Naive thymus-derived CD4-positive, alpha-beta T cell (primary cell): ENCODE data around the gene SLC2A1. TPM values are rescaled to one million over a fixed set of nuclear protein-coding genes. Genes with fewer than 3 reads are reported as not detected.
A peak's percentile ranks its signal among the peaks of the same experiment; 100 is the strongest.

Experiments used
- ATAC-seq: fragments of 150-1000 bp; cut with Tn5 transposase; 2 replicates; pipeline ENCODE4 v1.10.0; 2021; ENCODE audit warnings: mild to moderate bottlenecking, moderate library complexity
- CTCF ChIA-PET: fragments of 350-600 bp; sonication (Branson Sonifier 250); formaldehyde crosslinking; loops from one replicate; lab custom pipeline; 2021; ENCODE audit warnings: antibody characterized with exemption; lab: Charles Lee
- POLR2A ChIA-PET: fragments of 350-600 bp; sonication (Branson Sonifier 250); formaldehyde crosslinking; loops from one replicate; lab custom pipeline; 2021; ENCODE audit warnings: antibody characterized with exemption, inconsistent platforms; lab: Charles Lee
- DNase-seq, 9 donors: peaks; one replicate each; pipeline versions ENCODE4 v3.0.0 to v3.0.0-alpha.2; 2020 to 2022; ENCODE audit warnings: mixed read lengths in 1 of 9
- H3K27ac ChIP-seq: one replicate; pipeline ENCODE4 v1.7.0; 2013; ENCODE audit warnings: mild to moderate bottlenecking, low read depth, low read length, moderate library complexity
- H3K27me3 ChIP-seq, 2 donors: one replicate each; pipeline ENCODE4 v1.7.0; 2013; ENCODE audit warnings: low read length in 2 of 2, mild to moderate bottlenecking in 2 of 2, moderate library complexity in 2 of 2; ENCODE audit not compliant: control insufficient read depth in 2 of 2, insufficient read depth in 2 of 2
- H3K36me3 ChIP-seq, 3 experiments: 1 replicate in 2 of 3; 2 replicates in 1 of 3; pipeline ENCODE4 v1.7.0; 2013; ENCODE audit warnings: low read length in 3 of 3, mild to moderate bottlenecking in 3 of 3, moderate library complexity in 1 of 3; ENCODE audit not compliant: insufficient read depth in 3 of 3, control insufficient read depth in 2 of 3
- H3K4me1 ChIP-seq, 2 donors: one replicate each; pipeline ENCODE4 v1.7.0; 2013; ENCODE audit warnings: low read length in 2 of 2, mild to moderate bottlenecking in 2 of 2, moderate library complexity in 1 of 2; ENCODE audit not compliant: control insufficient read depth in 2 of 2, insufficient read depth in 2 of 2
- H3K4me3 ChIP-seq: 2 replicates; pipeline ENCODE4 v1.7.0; 2013; ENCODE audit warnings: mild to moderate bottlenecking, low read length
- H3K9me3 ChIP-seq, 3 experiments: 1 replicate in 2 of 3; 2 replicates in 1 of 3; pipeline ENCODE4 v1.7.0; 2013; ENCODE audit warnings: low read length in 3 of 3; ENCODE audit not compliant: control insufficient read depth in 2 of 3
- H3K27ac Mint-ChIP-seq, 9 donors: one replicate each; pipeline ENCODE4 v1.8.0; 2020 to 2022; ENCODE audit warnings: mixed read lengths in 9 of 9, mild to moderate bottlenecking in 8 of 9, moderate library complexity in 5 of 9, inconsistent platforms in 2 of 9
- H3K27me3 Mint-ChIP-seq, 5 donors: one replicate each; pipeline ENCODE4 v1.8.0; 2021 to 2022; ENCODE audit warnings: mixed read lengths in 5 of 5, mild to moderate bottlenecking in 1 of 5
- H3K36me3 Mint-ChIP-seq, 5 donors: one replicate each; pipeline ENCODE4 v1.8.0; 2020 to 2022; ENCODE audit warnings: mixed read lengths in 5 of 5, mild to moderate bottlenecking in 3 of 5, inconsistent platforms in 1 of 5
- H3K4me1 Mint-ChIP-seq, 7 donors: one replicate each; pipeline ENCODE4 v1.8.0; 2020 to 2022; ENCODE audit warnings: mixed read lengths in 7 of 7, mild to moderate bottlenecking in 3 of 7, inconsistent platforms in 1 of 7
- H3K4me3 Mint-ChIP-seq, 10 donors: one replicate each; pipeline ENCODE4 v1.8.0; 2020 to 2022; ENCODE audit warnings: mild to moderate bottlenecking in 10 of 10, mixed read lengths in 10 of 10, moderate library complexity in 6 of 10, inconsistent platforms in 2 of 10
- H3K9me3 Mint-ChIP-seq, 11 donors: one replicate each; pipeline ENCODE4 v1.8.0; 2020 to 2022; ENCODE audit warnings: mixed read lengths in 11 of 11, mild to moderate bottlenecking in 4 of 11, inconsistent platforms in 1 of 11, moderate library complexity in 1 of 11
- intact Hi-C, 2 donors: fragments of 100-400 bp; cut with micrococcal nuclease; formaldehyde crosslinking; loops; one replicate each; pipeline ENCODE4 v1.15.1; 2023
- polyA plus RNA-seq, 2 donors: library from polyadenylated mRNA; unstranded; fragments of 300-500 nt; fragmentation: Illumina TruSeq; gene quantifications; one replicate each; pipeline ENCODE4 v1.2.3, GENCODE V29; 2021
- total RNA-seq, 6 experiments: library from RNA in 5 of 6; stranded (reverse) in 5 of 6; gene quantifications; 1 replicate in 5 of 6; 2 replicates in 1 of 6; pipeline ENCODE4 v1.2.3 and lab custom pipeline; 2021 to 2026

The SLC2A1 gene
- total and polyA plus RNA-seq, 7 experiments from 2014 or later: 16.6 to 123 (median 45.5) TPM

- Histone ChIP-seq H3K4me3 (no peak overlapping the region), H3K27ac (peak overlapping the region; percentile 54), H3K27me3 (no peaks in the 10 kb centered on the region), H3K36me3 (peaks cover 0 to 40% (median 10%) of the 10 kb centered on the region in 3 experiments), H3K9me3 (no peaks in the 10 kb centered on the region), H3K4me1 (peaks cover 95 to 99% of the 10 kb centered on the region in 2 donors)
- peaks cover 0 to 47% (median 14%) of the 10 kb centered on the region in 5 donors for H3K36me3 Mint-ChIP-seq
- no peak for DNase-seq
- ChIA-PET CTCF (interaction anchor here (1.0 to 1.7 kb wide), 7 partner anchors 17 to 141 kb away, joined by 3 to 5 read pairs (median 4); no protein-coding TSS in a partner anchor), POLR2A (interaction anchor here (0.9 to 4.3 kb wide), 8 partner anchors 9 to 25 kb away, joined by 3 to 41 read pairs (median 6); partner anchors contain the start of gene SLC2A1)
- no peaks in the 10 kb centered on the region for H3K27me3 Mint-ChIP-seq
- peak overlapping the region in 6 of 10 donors; percentile 33 to 84 (median 75) for H3K4me3 Mint-ChIP-seq
- no peaks in the 10 kb centered on the region for H3K9me3 Mint-ChIP-seq
- H3K4me1 Mint-ChIP-seq: peaks cover 74 to 98% (median 93%) of the 10 kb centered on the region in 7 donors
- peak overlapping the region; percentile 87 to 98 (median 93) for H3K27ac Mint-ChIP-seq
- intact Hi-C loops: no loop called here
- no peak for ATAC-seq
Observed at GRCh38 chr1:42934541-42935312, 23.9 kb downstream of the SLC2A1 start.

- peak overlapping the region in 9 of 10 donors; percentile 16 to 84 (median 66) for H3K4me3 Mint-ChIP-seq
- DNase-seq (peak in 2 of 9 donors; percentile 7 to 15), ATAC-seq (no peak)
- peaks cover 4 to 41% (median 14%) of the 10 kb centered on the region in 3 experiments for H3K36me3 ChIP-seq
- ChIA-PET CTCF (interaction anchor here (1.0 to 1.5 kb wide), 2 partner anchors 18 to 139 kb away, joined by 3 to 5 read pairs; no protein-coding TSS in a partner anchor), POLR2A (interaction anchor here (0.6 to 4.3 kb wide), 7 partner anchors 10 to 26 kb away, joined by 3 to 41 read pairs (median 4); partner anchors contain the start of gene SLC2A1)
- peaks cover 87 to 93% of the 10 kb centered on the region in 2 donors for H3K4me1 ChIP-seq
- H3K9me3 Mint-ChIP-seq: peaks cover 0 to 2% (median 0%) of the 10 kb centered on the region in 11 donors
- H3K9me3 ChIP-seq: no peaks in the 10 kb centered on the region
- H3K4me3 ChIP-seq: peak overlapping the region; percentile 5
- H3K4me1 Mint-ChIP-seq: peaks cover 69 to 95% (median 91%) of the 10 kb centered on the region in 7 donors
- peaks cover 6 to 53% (median 14%) of the 10 kb centered on the region in 5 donors for H3K36me3 Mint-ChIP-seq
- H3K27ac Mint-ChIP-seq: peak overlapping the region; percentile 87 to 98 (median 93)
- intact Hi-C loops: no loop called here
- no peaks in the 10 kb centered on the region for H3K27me3 ChIP-seq
- peak overlapping the region; percentile 81 for H3K27ac ChIP-seq
- H3K27me3 Mint-ChIP-seq: no peaks in the 10 kb centered on the region
Observed at GRCh38 chr1:42933610-42934491, 24.8 kb downstream of the SLC2A1 start.

- intact Hi-C loops: no loop called here
- Mint-ChIP-seq H3K36me3 (peaks cover 12 to 52% (median 16%) of the 10 kb centered on the region in 5 donors), H3K4me3 (peak overlapping the region; percentile 13 to 89 (median 78)), H3K4me1 (peaks cover 62 to 92% (median 89%) of the 10 kb centered on the region in 7 donors), H3K27me3 (no peaks in the 10 kb centered on the region), H3K9me3 (peaks cover 0 to 2% (median 0%) of the 10 kb centered on the region in 11 donors), H3K27ac (peak overlapping the region; percentile 87 to 98 (median 93))
- Histone ChIP-seq H3K27me3 (no peaks in the 10 kb centered on the region), H3K4me3 (peak overlapping the region; percentile 5), H3K36me3 (peaks cover 11 to 41% (median 21%) of the 10 kb centered on the region in 3 experiments), H3K27ac (peak overlapping the region; percentile 81), H3K9me3 (no peaks in the 10 kb centered on the region), H3K4me1 (peaks cover 79 to 85% of the 10 kb centered on the region in 2 donors)
- DNase-seq: peak in 1 of 9 donors; percentile 18
- no peak for ATAC-seq
- CTCF ChIA-PET: interaction anchor here (1.5 to 2.0 kb wide), 2 partner anchors 138 to 140 kb away, joined by 3 to 12 read pairs; no protein-coding TSS in a partner anchor
- POLR2A ChIA-PET: interaction anchor here (1.3 to 2.4 kb wide), 5 partner anchors 10 to 26 kb away, joined by 9 to 23 read pairs (median 16); partner anchors contain the start of gene SLC2A1
Observed at GRCh38 chr1:42933060-42933586, 25.5 kb downstream of the SLC2A1 start.

GRCh38 chr1:42932442-42932941 lies 26.2 kb downstream of the SLC2A1 start:
- POLR2A ChIA-PET: interaction anchor here (0.9 to 2.4 kb wide), 9 partner anchors 9 to 141 kb away, joined by 3 to 25 read pairs (median 12); partner anchors contain the start of gene SLC2A1
- intact Hi-C loops: loop anchor here (1.0 kb wide), 4 partner anchors 8 to 26 kb away; partner anchors contain the start of gene SLC2A1 (in 2 of the 2)
- ATAC-seq: no peak
- Histone ChIP-seq H3K36me3 (peaks cover 16 to 41% (median 25%) of the 10 kb centered on the region in 3 experiments), H3K27ac (peak overlapping the region; percentile 81), H3K27me3 (no peaks in the 10 kb centered on the region), H3K4me1 (peaks cover 73 to 79% of the 10 kb centered on the region in 2 donors), H3K4me3 (peak overlapping the region; percentile 41), H3K9me3 (no peaks in the 10 kb centered on the region)
- H3K36me3 Mint-ChIP-seq: peaks cover 12 to 54% (median 19%) of the 10 kb centered on the region in 5 donors
- peak in 1 of 9 donors; percentile 6 for DNase-seq
- H3K4me1 Mint-ChIP-seq: peaks cover 56 to 89% (median 86%) of the 10 kb centered on the region in 7 donors
- peaks cover 0 to 4% (median 0%) of the 10 kb centered on the region in 11 donors for H3K9me3 Mint-ChIP-seq
- H3K27ac Mint-ChIP-seq: peak overlapping the region; percentile 87 to 98 (median 93)
- no peaks in the 10 kb centered on the region for H3K27me3 Mint-ChIP-seq
- CTCF ChIA-PET: interaction anchor here (0.9 to 2.0 kb wide), 8 partner anchors 9 to 141 kb away, joined by 3 to 12 read pairs (median 4); no protein-coding TSS in a partner anchor
- H3K4me3 Mint-ChIP-seq: peak overlapping the region; percentile 66 to 89 (median 80)

GRCh38 chr1:42931911-42932422 lies 26.7 kb downstream of the SLC2A1 start:
- H3K4me1 Mint-ChIP-seq: peaks cover 50 to 85% (median 81%) of the 10 kb centered on the region in 7 donors
- Histone ChIP-seq H3K27ac (peak overlapping the region; percentile 81), H3K9me3 (no peaks in the 10 kb centered on the region), H3K36me3 (peaks cover 18 to 41% (median 28%) of the 10 kb centered on the region in 3 experiments), H3K27me3 (no peaks in the 10 kb centered on the region), H3K4me1 (peaks cover 68 to 74% of the 10 kb centered on the region in 2 donors), H3K4me3 (peak overlapping the region; percentile 41)
- H3K4me3 Mint-ChIP-seq: peak overlapping the region; percentile 66 to 89 (median 80)
- H3K27ac Mint-ChIP-seq: peak overlapping the region; percentile 87 to 98 (median 93)
- CTCF ChIA-PET: interaction anchor here (0.6 to 2.0 kb wide), 10 partner anchors 9 to 165 kb away, joined by 3 to 12 read pairs (median 4); partner anchors contain the start of gene C1orf50
- intact Hi-C loops: loop anchor here (1.0 kb wide), 7 partner anchors 8 to 141 kb away; partner anchors contain the start of gene SLC2A1 (in 2 of the 2)
- H3K36me3 Mint-ChIP-seq: peaks cover 12 to 55% (median 20%) of the 10 kb centered on the region in 5 donors
- ATAC-seq: peak; percentile 84
- H3K27me3 Mint-ChIP-seq: no peaks in the 10 kb centered on the region
- POLR2A ChIA-PET: interaction anchor here (0.9 to 2.4 kb wide), 9 partner anchors 9 to 141 kb away, joined by 3 to 25 read pairs (median 12); partner anchors contain the start of gene SLC2A1
- peaks cover 0 to 4% (median 0%) of the 10 kb centered on the region in 11 donors for H3K9me3 Mint-ChIP-seq
- DNase-seq: peak; percentile 56 to 80 (median 79)
